HCEC 1CT (cell line): ENCODE measurements around the gene SWT1.
"Not testable (repeated sequence)": the region's sequence is repeated elsewhere in the genome, so short reads cannot be mapped to it uniquely, and the experiment has no call there.

ENCODE experiments used
- DNase-seq: peaks from one replicate; pipeline ENCODE4 v3.0.0-alpha.2; 2017

Gene SWT1

GRCh38 chr1:185250063-185250462 is 93.1 kb downstream of the SWT1 start:
- no peak for DNase-seq

GRCh38 chr1:185251928-185252327 is 95.0 kb downstream of the SWT1 start:
- not testable (repeated sequence) for DNase-seq

- not testable (repeated sequence) for DNase-seq
Measured at GRCh38 chr1:185252404-185252803, 95.4 kb downstream of the SWT1 start.

GRCh38 chr1:185255595-185255994 is 98.6 kb downstream of the SWT1 start:
- not testable (repeated sequence) for DNase-seq

DNA sequence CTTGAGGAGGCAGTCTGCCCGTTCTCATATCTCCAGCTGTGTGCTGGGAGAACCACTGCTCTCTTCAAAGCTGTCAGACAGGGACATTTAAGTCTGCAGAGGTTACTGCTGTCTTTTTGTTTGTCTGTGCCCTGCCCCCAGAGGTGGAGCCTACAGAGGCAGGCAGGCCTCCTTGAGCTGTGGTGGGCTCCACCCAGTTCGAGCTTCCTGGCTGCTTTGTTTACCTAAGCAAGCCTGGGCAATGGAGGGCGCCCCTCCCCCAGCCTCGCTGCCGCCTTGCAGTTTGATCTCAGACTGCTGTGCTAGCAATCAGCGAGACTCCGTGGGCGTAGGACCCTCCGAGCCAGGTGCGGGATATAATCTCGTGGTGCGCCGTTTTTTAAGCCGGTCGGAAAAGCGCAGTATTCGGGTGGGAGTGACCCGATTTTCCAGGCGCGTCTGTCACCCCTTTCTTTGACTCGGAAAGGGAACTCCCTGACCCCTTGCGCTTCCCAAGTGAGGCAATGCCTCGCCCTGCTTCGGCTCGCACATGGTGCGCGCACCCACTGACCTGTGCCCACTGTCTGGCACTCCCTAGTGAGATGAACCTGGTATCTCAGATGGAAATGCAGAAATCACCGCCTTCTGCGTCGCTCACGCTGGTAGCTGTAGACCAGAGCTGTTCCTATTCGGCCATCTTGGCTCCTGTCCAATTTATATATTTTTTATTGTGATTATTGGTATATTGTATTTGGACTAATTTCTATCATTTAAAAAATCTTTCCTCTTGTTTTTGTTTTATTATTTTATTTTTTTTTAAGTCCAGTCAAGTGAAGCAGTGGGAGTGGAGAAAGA is 100.4 kb downstream of the SWT1 start:
- DNase-seq = not testable (repeated sequence)

- no peak for DNase-seq
Measured at GRCh38 chr1:185257950-185258208, 100.9 kb downstream of the SWT1 start.

GRCh38 chr1:185258676-185259075 is 101.7 kb downstream of the SWT1 start:
- DNase-seq = no peak

GRCh38 chr1:185260611-185261010 is 103.6 kb downstream of the SWT1 start:
- DNase-seq = peak; percentile 51

DNA sequence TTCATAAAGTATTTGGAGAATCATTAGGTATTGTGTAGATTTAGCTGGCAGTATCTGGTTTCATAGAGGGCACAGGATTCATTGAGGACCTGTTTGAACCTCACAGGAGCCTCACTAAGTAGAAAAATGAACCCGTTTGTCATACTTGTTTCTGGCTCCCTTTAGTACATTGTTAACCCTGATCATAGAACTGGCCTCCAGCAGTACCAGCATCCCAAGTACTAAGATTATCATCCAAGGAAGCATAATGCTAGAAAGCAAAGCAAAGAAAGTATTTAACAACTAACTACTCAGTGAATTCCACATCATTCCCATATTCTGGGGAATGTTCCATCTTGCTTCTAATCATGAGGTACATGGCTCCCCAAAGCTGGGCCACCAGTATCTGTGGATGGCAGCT is 105.2 kb downstream of the SWT1 start:
- DNase-seq = no peak

DNA sequence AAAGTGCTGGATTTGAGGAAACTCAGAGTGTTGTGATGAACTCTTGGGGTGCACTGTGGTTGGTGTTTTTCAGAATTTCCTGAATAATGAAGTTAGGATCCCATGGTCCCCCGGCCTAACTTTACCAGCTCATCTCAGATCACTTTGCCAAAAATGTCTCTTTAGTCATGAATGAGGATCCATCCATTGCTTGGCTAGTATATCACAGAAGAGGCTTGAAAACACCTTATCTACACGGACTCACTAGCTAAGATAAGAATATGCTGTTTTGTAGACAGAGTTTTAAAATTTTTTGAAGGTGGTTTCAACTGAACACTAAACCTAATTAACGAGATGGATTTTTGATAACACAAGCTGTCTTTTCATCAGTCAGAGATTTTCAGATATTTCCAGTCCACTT is 106.3 kb downstream of the SWT1 start:
- no peak for DNase-seq

- no peak for DNase-seq
Measured at GRCh38 chr1:185263780-185264179, 106.8 kb downstream of the SWT1 start.

- no peak for DNase-seq
Measured at GRCh38 chr1:185265314-185265713, 108.3 kb downstream of the SWT1 start.

DNA sequence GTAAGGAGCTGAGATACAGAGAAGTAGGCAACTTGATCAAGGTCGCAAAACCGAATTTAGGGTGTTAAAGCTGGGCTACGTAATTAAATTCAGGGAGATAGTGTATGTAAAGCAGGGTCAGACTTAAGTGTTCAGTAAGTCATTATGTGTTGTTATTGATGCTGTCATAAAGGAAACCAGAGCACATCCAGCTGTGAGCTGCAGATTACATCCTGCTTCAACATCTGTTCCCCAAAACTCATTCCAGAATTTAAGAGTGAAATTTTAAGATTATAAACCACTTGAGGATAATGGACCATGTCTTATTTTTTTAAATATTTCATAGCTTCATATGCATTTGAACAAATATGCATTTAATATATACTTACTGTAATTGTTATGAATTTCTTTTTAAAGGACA is 110.3 kb downstream of the SWT1 start:
- DNase-seq = no peak

DNA sequence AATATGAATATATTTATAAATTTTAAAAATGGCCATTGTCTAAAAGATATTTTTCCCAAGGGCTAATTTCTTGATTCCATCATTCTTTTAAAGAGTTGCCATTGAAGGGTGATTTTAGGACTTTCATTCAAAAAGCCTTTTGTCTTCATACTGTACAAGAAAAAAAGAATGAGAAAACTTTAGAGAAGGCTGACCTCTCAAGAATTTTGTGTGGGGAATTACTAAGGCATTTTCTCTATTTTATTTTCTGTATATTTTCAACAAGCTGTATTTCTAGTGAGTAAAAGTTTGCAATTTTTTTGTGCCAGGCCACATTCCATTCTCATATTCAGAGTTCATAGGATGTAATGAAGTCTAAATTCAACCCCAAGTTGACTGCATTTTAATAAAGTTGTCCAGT is 110.7 kb downstream of the SWT1 start:
- no peak for DNase-seq

DNA sequence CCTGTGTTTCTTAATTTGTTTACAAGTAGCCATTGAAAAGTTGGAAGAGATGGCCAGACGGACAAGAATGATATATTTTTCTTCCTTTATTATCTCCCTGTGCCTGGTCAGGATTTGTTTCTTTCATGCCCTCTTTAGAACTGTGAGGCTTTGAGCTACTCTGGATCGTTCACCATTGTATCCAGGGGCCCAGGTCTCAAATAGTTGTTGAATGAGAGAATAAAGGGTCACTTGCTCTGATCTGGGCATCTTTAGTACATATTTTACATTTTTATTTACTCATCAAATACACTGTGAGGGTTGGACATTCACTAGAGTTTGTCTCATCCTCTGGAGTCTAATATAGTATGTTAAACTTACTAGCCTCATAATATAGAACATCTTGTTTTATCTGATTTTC is 111.4 kb downstream of the SWT1 start:
- no peak for DNase-seq

DNA sequence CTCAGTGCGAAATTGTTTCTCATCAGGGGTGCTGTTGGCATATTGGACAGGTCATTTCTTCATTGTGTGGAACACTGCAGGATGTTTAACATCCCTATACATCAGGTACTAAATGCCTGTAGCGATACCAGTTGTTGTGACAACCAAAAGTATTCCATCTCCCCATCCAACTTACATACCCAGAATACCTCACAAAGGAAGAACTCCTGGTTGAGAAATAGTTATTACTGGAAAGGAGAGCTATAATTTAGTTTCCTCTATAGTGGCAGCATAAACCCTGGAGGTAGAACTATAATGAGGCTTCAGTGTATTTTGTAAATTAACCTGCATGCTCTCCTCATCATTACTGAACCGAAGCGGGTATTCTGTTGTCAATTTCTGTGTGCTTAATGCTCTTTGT is 115.0 kb downstream of the SWT1 start:
- no peak for DNase-seq

GRCh38 chr1:185279571-185279970 is 122.6 kb downstream of the SWT1 start:
- DNase-seq = peak; percentile 47

- DNase-seq = no peak
Measured at GRCh38 chr1:185280589-185280988, 123.6 kb downstream of the SWT1 start.

GRCh38 chr1:185281245-185281644 is 124.3 kb downstream of the SWT1 start:
- no peak for DNase-seq

DNA sequence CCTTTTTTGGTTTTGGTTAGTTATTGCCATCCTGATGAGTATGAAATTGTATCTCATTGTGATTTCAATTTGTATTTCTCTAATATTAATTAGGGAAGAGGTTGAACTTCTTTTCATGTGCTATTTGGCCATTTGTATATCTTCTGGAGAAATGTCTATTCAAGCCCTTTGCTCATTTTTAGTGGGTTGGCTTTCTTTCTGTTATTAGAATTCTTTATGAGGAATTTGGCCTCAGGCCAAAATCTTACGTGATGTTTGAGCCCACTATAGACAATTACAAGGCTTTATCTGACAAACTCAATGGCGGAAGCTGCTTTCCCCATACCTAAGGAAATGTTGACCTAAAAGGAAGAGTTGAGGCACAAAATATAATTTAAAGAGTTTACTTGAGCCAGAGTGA is 127.1 kb downstream of the SWT1 start:
- no peak for DNase-seq

DNA sequence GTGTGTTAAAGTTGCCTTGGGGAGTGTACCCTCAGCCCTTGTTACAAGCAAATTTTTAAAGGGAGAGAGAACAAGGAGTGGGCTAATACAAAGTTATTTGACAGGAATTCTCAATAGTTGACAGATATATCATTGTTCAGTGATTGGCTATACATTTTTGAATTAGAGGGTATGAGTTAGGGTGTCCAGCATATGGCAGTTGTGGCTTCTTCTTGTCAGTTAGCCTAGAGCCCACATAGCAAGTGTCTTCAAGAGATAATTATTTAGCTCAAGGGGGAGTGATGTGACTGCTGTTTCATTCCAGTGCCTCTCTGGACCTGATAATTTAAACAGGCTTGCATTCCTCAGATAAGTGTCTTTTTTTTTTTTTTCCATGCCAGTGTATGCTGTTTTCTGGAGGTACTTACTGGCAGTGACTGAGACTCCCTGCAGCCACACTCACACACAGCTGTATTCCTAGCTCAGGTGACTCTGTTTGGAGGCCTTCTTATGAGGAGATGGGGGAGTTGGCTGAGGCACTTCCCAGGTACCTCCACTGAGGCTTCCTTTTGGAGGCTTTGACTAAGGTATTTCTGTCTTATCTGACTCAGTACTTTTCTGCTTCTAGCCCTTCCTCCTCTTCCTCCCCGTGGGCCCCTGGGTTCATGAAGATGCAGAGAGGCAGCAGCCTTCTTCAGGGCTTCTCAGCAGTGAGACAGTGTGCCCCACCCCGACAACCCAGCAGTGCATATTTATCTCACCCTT is 127.7 kb downstream of the SWT1 start:
- no peak for DNase-seq

GRCh38 chr1:185287451-185287850 is 130.5 kb downstream of the SWT1 start:
- DNase-seq = no peak

- no peak for DNase-seq
Measured at GRCh38 chr1:185288435-185288834, 131.5 kb downstream of the SWT1 start.

GRCh38 chr1:185289880-185290279 is 132.9 kb downstream of the SWT1 start:
- no peak for DNase-seq

GRCh38 chr1:185291159-185291558 is 134.2 kb downstream of the SWT1 start:
- DNase-seq = no peak
